Measurements from ENCODE around the gene EXOSC2.

- TF ChIP-seq, protein P1, sequence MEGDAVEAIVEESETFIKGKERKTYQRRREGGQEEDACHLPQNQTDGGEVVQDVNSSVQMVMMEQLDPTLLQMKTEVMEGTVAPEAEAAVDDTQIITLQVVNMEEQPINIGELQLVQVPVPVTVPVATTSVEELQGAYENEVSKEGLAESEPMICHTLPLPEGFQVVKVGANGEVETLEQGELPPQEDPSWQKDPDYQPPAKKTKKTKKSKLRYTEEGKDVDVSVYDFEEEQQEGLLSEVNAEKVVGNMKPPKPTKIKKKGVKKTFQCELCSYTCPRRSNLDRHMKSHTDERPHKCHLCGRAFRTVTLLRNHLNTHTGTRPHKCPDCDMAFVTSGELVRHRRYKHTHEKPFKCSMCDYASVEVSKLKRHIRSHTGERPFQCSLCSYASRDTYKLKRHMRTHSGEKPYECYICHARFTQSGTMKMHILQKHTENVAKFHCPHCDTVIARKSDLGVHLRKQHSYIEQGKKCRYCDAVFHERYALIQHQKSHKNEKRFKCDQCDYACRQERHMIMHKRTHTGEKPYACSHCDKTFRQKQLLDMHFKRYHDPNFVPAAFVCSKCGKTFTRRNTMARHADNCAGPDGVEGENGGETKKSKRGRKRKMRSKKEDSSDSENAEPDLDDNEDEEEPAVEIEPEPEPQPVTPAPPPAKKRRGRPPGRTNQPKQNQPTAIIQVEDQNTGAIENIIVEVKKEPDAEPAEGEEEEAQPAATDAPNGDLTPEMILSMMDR (conservative IDR thresholded peaks at IDR 0.05 in 1 of 2, IDR thresholded peaks at IDR 0.05 in 1 of 2; ENCODE audit: extremely low read depth in 1 of 2, insufficient read depth in 1 of 2, low read depth in 1 of 2, low read length in 2 of 2): peak in 1 of 2 donors; percentile 7
- TF ChIP-seq EZH2 (IDR thresholded peaks at IDR 0.05; ENCODE audit: borderline replicate concordance, low read length): no peak
These were observed 38.6 kb downstream of the EXOSC2 start for GRCh38 chr9:130732136-130732535.

All from mammary epithelial cell (primary cell).